ENCODE results near the gene EFEMP1. TPM values are rescaled to one million over a fixed set of nuclear protein-coding genes. Genes with fewer than 3 reads are reported as not detected.

EFEMP1 gene
- polyA plus RNA-seq, 1 of the 3 experiments (the other 2 are of a cell fraction): 1,015 TPM

- CTCF ChIA-PET: no interaction called here
- Histone ChIP-seq H3K9me3 (no peaks in the 10 kb centered on the region), H3K9ac (peak overlapping the region; percentile 32; the same call in 1 of the 2 replicates), H3K9me2 (no peaks in the 10 kb centered on the region), H3K36me3 (replicated peaks in 1 of 2; ENCODE audit: control insufficient read depth in 1 of 2, insufficient read depth in 2 of 2, low read length in 1 of 2) (peaks cover 13 to 68% of the 10 kb centered on the region in 2 experiments), H2AFZ (ENCODE audit: low read depth) (no peak overlapping the region), H3F3A (replicated peaks; ENCODE audit: insufficient read depth) (peaks cover 26% of the 10 kb centered on the region), H3K4me3 (ENCODE audit: low read depth in 2 of 2, low read length in 1 of 2) (no peak overlapping the region), H3K79me2 (ENCODE audit: insufficient read depth) (no peaks in the 10 kb centered on the region), H3K27me3 (ENCODE audit: insufficient read depth) (no peaks in the 10 kb centered on the region), H3K4me1 (ENCODE audit: control insufficient read depth in 1 of 2, insufficient read depth in 2 of 2, low read depth in 1 of 2, low read length in 1 of 2) (no peaks in the 10 kb centered on the region), H4K20me1 (ENCODE audit: insufficient read depth) (no peaks in the 10 kb centered on the region), H3K27ac (ENCODE audit: low read depth in 2 of 2, low read length in 1 of 2) (peak overlapping the region in 1 of 2 experiments; percentile 60; a peak in 2 of 4 replicates), H3K4me2 (no peak overlapping the region)
- WGBS (ENCODE audit: low lambda C conversion rate): 63% methylated on average over 5 of the region's 5 CpGs
- no peak for DNase-seq
- POLR2A ChIA-PET: no interaction called here
- TF ChIP-seq JUND (IDR thresholded peaks at IDR 0.05): peak; percentile 17; the same call in 1 of the 2 replicates
- TF ChIP-seq, protein P1, sequence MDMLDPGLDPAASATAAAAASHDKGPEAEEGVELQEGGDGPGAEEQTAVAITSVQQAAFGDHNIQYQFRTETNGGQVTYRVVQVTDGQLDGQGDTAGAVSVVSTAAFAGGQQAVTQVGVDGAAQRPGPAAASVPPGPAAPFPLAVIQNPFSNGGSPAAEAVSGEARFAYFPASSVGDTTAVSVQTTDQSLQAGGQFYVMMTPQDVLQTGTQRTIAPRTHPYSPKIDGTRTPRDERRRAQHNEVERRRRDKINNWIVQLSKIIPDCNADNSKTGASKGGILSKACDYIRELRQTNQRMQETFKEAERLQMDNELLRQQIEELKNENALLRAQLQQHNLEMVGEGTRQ (IDR thresholded peaks at IDR 0.05; ENCODE audit: borderline replicate concordance, low read depth, low read length): no peak
Observed at GRCh38 chr2:55869637-55870325, 53.8 kb downstream of the EFEMP1 start.

GRCh38 chr2:55865096-55865835 lies 58.3 kb downstream of the EFEMP1 start:
- Histone ChIP-seq H3K27ac (ENCODE audit: low read depth in 2 of 2, low read length in 1 of 2) (peak overlapping the region in 1 of 2 experiments; percentile 96; a peak in 2 of 4 replicates), H3K4me2 (no peak overlapping the region), H3K9me3 (no peaks in the 10 kb centered on the region), H3K4me1 (ENCODE audit: control insufficient read depth in 1 of 2, insufficient read depth in 2 of 2, low read depth in 1 of 2, low read length in 1 of 2) (peaks cover 0 to 15% of the 10 kb centered on the region in 2 experiments; a peak in 1 of 4 replicates), H4K20me1 (ENCODE audit: insufficient read depth) (no peaks in the 10 kb centered on the region), H3K9ac (no peak overlapping the region; the same call in 1 of the 2 replicates), H3F3A (replicated peaks; ENCODE audit: insufficient read depth) (peaks cover 48% of the 10 kb centered on the region), H3K9me2 (no peaks in the 10 kb centered on the region), H3K27me3 (ENCODE audit: insufficient read depth) (no peaks in the 10 kb centered on the region), H3K4me3 (ENCODE audit: low read depth in 2 of 2, low read length in 1 of 2) (no peak overlapping the region), H2AFZ (ENCODE audit: low read depth) (no peak overlapping the region), H3K36me3 (replicated peaks in 1 of 2; ENCODE audit: control insufficient read depth in 1 of 2, insufficient read depth in 2 of 2, low read length in 1 of 2) (peaks cover 5 to 38% of the 10 kb centered on the region in 2 experiments), H3K79me2 (ENCODE audit: insufficient read depth) (no peaks in the 10 kb centered on the region)
- DNase-seq: no peak
- 67% methylated on average over 2 of the region's 2 CpGs for WGBS (ENCODE audit: low lambda C conversion rate)
- ChIA-PET POLR2A (no interaction called here), CTCF (no interaction called here)
- TF ChIP-seq GATA2 (CRISPR knock-in tag; IDR thresholded peaks at IDR 0.05): no peak
- no peak for TF ChIP-seq PBX3 (IDR thresholded peaks at IDR 0.05)
- no peak for TF ChIP-seq RFX5 (IDR thresholded peaks at IDR 0.05; ENCODE audit: low read length)
- TF ChIP-seq, protein P2, sequence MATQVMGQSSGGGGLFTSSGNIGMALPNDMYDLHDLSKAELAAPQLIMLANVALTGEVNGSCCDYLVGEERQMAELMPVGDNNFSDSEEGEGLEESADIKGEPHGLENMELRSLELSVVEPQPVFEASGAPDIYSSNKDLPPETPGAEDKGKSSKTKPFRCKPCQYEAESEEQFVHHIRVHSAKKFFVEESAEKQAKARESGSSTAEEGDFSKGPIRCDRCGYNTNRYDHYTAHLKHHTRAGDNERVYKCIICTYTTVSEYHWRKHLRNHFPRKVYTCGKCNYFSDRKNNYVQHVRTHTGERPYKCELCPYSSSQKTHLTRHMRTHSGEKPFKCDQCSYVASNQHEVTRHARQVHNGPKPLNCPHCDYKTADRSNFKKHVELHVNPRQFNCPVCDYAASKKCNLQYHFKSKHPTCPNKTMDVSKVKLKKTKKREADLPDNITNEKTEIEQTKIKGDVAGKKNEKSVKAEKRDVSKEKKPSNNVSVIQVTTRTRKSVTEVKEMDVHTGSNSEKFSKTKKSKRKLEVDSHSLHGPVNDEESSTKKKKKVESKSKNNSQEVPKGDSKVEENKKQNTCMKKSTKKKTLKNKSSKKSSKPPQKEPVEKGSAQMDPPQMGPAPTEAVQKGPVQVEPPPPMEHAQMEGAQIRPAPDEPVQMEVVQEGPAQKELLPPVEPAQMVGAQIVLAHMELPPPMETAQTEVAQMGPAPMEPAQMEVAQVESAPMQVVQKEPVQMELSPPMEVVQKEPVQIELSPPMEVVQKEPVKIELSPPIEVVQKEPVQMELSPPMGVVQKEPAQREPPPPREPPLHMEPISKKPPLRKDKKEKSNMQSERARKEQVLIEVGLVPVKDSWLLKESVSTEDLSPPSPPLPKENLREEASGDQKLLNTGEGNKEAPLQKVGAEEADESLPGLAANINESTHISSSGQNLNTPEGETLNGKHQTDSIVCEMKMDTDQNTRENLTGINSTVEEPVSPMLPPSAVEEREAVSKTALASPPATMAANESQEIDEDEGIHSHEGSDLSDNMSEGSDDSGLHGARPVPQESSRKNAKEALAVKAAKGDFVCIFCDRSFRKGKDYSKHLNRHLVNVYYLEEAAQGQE (IDR thresholded peaks at IDR 0.05; ENCODE audit: low read depth, low read length): no peak
- no peak for TF ChIP-seq FOXM1 (IDR thresholded peaks at IDR 0.05; ENCODE audit: low read depth)
- TF ChIP-seq SIN3A (IDR thresholded peaks at IDR 0.05; ENCODE audit: borderline replicate concordance, low read depth, low read length): no peak
- TF ChIP-seq RCOR1 (IDR thresholded peaks at IDR 0.05; ENCODE audit: low read length): no peak
- TF ChIP-seq ELF1 (IDR thresholded peaks at IDR 0.05): no peak
- TF ChIP-seq, protein P3, sequence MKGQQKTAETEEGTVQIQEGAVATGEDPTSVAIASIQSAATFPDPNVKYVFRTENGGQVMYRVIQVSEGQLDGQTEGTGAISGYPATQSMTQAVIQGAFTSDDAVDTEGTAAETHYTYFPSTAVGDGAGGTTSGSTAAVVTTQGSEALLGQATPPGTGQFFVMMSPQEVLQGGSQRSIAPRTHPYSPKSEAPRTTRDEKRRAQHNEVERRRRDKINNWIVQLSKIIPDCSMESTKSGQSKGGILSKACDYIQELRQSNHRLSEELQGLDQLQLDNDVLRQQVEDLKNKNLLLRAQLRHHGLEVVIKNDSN (IDR thresholded peaks at IDR 0.05; ENCODE audit: borderline replicate concordance, low read depth): no peak
- TF ChIP-seq, protein P1 (IDR thresholded peaks at IDR 0.05; ENCODE audit: borderline replicate concordance, low read depth, low read length): no peak
- TF ChIP-seq MXI1 (IDR thresholded peaks at IDR 0.05; ENCODE audit: low read depth, low read length): no peak
- no peak for TF ChIP-seq CTCF (IDR thresholded peaks at IDR 0.05)
- TF ChIP-seq RXRA (IDR thresholded peaks at IDR 0.05; ENCODE audit: borderline replicate concordance, low read depth): no peak
- TF ChIP-seq MEF2A (IDR thresholded peaks at IDR 0.05; ENCODE audit: borderline replicate concordance, low read depth): no peak
- TF ChIP-seq NRF1 (IDR thresholded peaks at IDR 0.05; ENCODE audit: low read depth, low read length): no peak

Measured in SK-N-SH (cell line).